Gastrocnemius medialis (tissue), 4 donors: ENCODE results near the gene CENPE.

Experiments
- POLR2A ChIP-seq, 2 donors: fragments of 450-650 bp; IDR thresholded peaks; one replicate each; pipeline ENCODE4 v1.6.1; 2017; ENCODE audit warnings: antibody characterized with exemption in 2 of 2, mild to moderate bottlenecking in 2 of 2, moderate library complexity in 2 of 2
- TF ChIP-seq, protein P1 (sequence below), 5 experiments: fragments of 450-650 bp in 3 of 5; fragments of 200-600 bp in 2 of 5; sonication (generic) in 2 of 5; IDR thresholded peaks in 4 of 5; conservative IDR thresholded peaks in 1 of 5; 1 replicate in 4 of 5; 2 replicates in 1 of 5; pipeline ENCODE4 v1.5.1; 2016 to 2019; ENCODE audit warnings: antibody characterized with exemption in 5 of 5, mild to moderate bottlenecking in 3 of 5, moderate library complexity in 3 of 5

DNA sequence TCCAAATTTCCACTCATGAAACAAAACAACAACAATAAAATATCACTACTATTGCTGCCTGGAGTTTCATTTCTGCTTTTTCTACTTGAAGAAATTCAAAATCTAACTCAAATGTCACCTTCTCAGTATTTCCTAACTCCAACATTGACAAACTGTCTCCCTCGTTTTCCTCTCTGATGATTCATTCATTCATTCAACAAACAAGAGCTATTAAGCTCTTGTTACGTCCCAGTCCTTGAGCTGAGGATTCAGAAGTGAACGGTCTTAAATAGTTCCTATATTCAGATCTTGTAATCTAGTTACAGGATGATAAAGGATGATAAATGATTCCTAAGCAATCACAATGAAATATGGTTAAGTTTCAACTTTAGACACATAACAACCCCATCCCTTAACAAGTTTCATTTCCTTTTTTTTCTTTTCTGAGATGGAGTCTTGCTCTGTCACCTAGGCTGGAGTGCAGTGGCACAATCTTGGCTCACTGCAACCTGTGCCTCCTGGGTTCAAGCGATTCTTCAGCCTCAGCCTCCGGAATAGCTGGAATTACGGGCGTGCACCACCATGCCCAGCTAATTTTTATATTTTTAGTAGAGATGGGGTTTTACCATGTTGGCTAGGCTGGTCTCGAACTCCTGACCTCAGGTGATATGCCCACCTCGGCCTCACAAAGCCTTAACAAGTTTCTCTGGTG is 123.3 kb downstream of the CENPE start:
- TF ChIP-seq, protein P1, sequence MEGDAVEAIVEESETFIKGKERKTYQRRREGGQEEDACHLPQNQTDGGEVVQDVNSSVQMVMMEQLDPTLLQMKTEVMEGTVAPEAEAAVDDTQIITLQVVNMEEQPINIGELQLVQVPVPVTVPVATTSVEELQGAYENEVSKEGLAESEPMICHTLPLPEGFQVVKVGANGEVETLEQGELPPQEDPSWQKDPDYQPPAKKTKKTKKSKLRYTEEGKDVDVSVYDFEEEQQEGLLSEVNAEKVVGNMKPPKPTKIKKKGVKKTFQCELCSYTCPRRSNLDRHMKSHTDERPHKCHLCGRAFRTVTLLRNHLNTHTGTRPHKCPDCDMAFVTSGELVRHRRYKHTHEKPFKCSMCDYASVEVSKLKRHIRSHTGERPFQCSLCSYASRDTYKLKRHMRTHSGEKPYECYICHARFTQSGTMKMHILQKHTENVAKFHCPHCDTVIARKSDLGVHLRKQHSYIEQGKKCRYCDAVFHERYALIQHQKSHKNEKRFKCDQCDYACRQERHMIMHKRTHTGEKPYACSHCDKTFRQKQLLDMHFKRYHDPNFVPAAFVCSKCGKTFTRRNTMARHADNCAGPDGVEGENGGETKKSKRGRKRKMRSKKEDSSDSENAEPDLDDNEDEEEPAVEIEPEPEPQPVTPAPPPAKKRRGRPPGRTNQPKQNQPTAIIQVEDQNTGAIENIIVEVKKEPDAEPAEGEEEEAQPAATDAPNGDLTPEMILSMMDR (IDR thresholded peaks at IDR 0.05 in 4 of 5, conservative IDR thresholded peaks at IDR 0.05 in 1 of 5): no peak
- TF ChIP-seq POLR2A (IDR thresholded peaks at IDR 0.05): no peak
